ENCODE measurements around the gene NSUN4.

Gene NSUN4

DNA sequence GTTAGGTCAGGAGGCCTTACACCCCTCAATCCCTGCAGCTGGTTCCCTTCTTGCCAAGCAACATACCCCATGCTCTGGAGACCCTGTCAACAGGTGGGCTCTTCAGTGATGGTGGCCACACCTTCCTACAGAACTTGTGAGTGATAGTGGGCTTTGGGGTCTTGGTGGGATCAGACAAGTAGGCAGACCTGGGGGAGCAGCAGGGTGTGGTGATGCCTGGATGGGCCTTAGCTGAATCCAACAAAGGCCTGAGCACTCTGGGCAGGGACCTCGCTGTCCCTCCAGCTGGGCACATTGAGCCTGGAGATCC is 68.4 kb downstream of the NSUN4 start:
- no peaks in the 10 kb centered on the region for H4K20me1 ChIP-seq (ENCODE audit: insufficient read depth, low read length)

DNA sequence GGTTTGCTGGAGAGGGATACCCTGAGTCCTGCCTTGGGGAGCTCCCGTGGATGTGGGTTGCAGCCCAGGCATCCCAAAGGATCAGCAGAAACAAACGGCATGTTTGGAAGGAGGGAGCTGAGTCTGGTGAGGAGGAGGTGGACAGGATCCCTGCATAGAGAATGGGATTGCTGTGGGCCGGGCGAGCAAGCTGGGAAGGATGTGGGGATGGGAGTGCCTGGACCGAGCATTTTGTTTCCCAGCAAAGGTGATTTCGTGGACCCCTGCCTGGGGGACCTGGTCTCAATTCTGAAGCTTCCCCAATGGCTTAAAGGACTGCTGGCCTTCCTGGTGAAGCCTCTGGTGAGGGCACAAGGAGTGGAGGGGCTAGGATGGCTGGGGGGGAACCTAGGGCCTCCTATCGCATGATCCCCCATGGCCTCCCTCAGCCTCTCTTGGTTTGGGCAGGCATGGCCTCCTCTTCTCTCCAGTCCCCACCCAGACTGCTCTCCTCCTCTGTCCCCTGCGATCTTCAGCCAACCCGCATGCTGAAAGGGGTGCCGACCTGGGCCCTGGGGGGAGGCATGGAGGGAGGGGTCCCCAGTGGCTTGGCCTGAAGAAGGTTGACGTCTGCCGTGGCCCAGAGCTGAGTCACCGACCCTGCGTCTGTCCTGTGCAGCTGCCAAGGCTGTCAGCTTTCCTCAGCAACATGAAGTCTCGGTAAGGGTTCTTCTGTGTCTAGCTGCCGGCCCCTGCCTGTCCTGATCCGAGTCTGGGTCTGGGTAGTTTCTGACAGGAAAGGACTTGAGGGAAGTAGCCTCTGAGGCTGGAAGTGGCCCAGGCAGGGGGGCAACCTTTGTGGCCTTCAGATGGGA is 69.8 kb downstream of the NSUN4 start:
- no peak overlapping the region for H3K4me2 ChIP-seq (ENCODE audit: low read length)
- no peaks in the 10 kb centered on the region for H3K4me1 ChIP-seq (ENCODE audit: insufficient read depth, low read length, severe bottlenecking)
- H3F3A ChIP-seq (ENCODE audit: insufficient read depth, low read length): no peaks in the 10 kb centered on the region
- H3K27ac ChIP-seq (ENCODE audit: low read depth, low read length, poor library complexity, severe bottlenecking): no peak overlapping the region
- H3K79me2 ChIP-seq (ENCODE audit: insufficient read depth, low read length): no peaks in the 10 kb centered on the region
- H3K36me3 ChIP-seq (ENCODE audit: insufficient read depth, low read length): no peaks in the 10 kb centered on the region; the same call in 1 of the 2 replicates
- no peaks in the 10 kb centered on the region for H3K27me3 ChIP-seq (ENCODE audit: insufficient read depth, low read length)
- no peaks in the 10 kb centered on the region for H3K9me2 ChIP-seq (ENCODE audit: low read depth, low read length)
- H2AFZ ChIP-seq (ENCODE audit: low read length): no peak overlapping the region
- H4K20me1 ChIP-seq (ENCODE audit: insufficient read depth, low read length): no peaks in the 10 kb centered on the region
- H3K4me3 ChIP-seq (ENCODE audit: low read depth, low read length, poor library complexity, severe bottlenecking): no peak overlapping the region
- TF ChIP-seq, protein P1, sequence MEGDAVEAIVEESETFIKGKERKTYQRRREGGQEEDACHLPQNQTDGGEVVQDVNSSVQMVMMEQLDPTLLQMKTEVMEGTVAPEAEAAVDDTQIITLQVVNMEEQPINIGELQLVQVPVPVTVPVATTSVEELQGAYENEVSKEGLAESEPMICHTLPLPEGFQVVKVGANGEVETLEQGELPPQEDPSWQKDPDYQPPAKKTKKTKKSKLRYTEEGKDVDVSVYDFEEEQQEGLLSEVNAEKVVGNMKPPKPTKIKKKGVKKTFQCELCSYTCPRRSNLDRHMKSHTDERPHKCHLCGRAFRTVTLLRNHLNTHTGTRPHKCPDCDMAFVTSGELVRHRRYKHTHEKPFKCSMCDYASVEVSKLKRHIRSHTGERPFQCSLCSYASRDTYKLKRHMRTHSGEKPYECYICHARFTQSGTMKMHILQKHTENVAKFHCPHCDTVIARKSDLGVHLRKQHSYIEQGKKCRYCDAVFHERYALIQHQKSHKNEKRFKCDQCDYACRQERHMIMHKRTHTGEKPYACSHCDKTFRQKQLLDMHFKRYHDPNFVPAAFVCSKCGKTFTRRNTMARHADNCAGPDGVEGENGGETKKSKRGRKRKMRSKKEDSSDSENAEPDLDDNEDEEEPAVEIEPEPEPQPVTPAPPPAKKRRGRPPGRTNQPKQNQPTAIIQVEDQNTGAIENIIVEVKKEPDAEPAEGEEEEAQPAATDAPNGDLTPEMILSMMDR (IDR thresholded peaks at IDR 0.05; ENCODE audit: low read length): no peak
- TF ChIP-seq EZH2 (IDR thresholded peaks at IDR 0.05; ENCODE audit: borderline replicate concordance, low read length): no peak
- no peak overlapping the region for H3K9ac ChIP-seq (ENCODE audit: low read length)
- no peaks in the 10 kb centered on the region for H3K9me3 ChIP-seq (ENCODE audit: low read length)

More for the DNA sequence above, 68.4 kb downstream of the NSUN4 start:
- no peaks in the 10 kb centered on the region for H3K4me1 ChIP-seq (ENCODE audit: insufficient read depth, low read length, severe bottlenecking)
- no peaks in the 10 kb centered on the region; the same call in 1 of the 2 replicates for H3K36me3 ChIP-seq (ENCODE audit: insufficient read depth, low read length)
- no peak overlapping the region for H3K4me2 ChIP-seq (ENCODE audit: low read length)
- no peak overlapping the region for H3K9ac ChIP-seq (ENCODE audit: low read length)
- no peak overlapping the region for H3K27ac ChIP-seq (ENCODE audit: low read depth, low read length, poor library complexity, severe bottlenecking)
- H3K4me3 ChIP-seq (ENCODE audit: low read depth, low read length, poor library complexity, severe bottlenecking): no peak overlapping the region
- H3F3A ChIP-seq (ENCODE audit: insufficient read depth, low read length): no peaks in the 10 kb centered on the region
- H2AFZ ChIP-seq (ENCODE audit: low read length): no peak overlapping the region
- TF ChIP-seq, protein P1 (IDR thresholded peaks at IDR 0.05; ENCODE audit: low read length): no peak
- no peak for TF ChIP-seq EZH2 (IDR thresholded peaks at IDR 0.05; ENCODE audit: borderline replicate concordance, low read length)
- no peaks in the 10 kb centered on the region for H3K27me3 ChIP-seq (ENCODE audit: insufficient read depth, low read length)
- no peaks in the 10 kb centered on the region for H3K79me2 ChIP-seq (ENCODE audit: insufficient read depth, low read length)
- no peaks in the 10 kb centered on the region for H3K9me2 ChIP-seq (ENCODE audit: low read depth, low read length)
- no peaks in the 10 kb centered on the region for H3K9me3 ChIP-seq (ENCODE audit: low read length)

DNA sequence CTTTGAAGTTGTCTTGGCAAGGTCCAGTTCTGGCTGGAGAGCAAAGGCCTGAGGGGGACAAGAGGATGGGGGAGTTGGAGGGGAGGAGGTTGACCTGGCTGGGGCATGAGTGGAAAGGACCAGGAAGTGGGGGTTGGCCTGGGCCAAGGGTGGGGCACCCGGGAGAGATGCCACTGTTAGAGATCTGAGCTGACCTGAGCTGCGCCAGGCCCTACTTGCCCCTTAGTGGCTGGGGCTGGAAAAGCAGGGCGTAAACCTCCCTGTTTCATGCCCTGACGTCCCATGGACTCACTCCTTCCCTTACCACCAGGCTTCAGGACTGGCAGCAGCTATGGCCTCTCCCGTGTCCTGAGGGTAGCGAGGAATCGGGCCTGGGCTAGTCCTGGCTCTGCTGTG is 70.4 kb downstream of the NSUN4 start:
- Histone ChIP-seq H3K36me3 (ENCODE audit: insufficient read depth, low read length) (no peaks in the 10 kb centered on the region; the same call in 1 of the 2 replicates), H4K20me1 (ENCODE audit: insufficient read depth, low read length) (no peaks in the 10 kb centered on the region), H3K4me1 (ENCODE audit: insufficient read depth, low read length, severe bottlenecking) (no peaks in the 10 kb centered on the region), H3K4me3 (ENCODE audit: low read depth, low read length, poor library complexity, severe bottlenecking) (no peak overlapping the region), H3K9me2 (ENCODE audit: low read depth, low read length) (no peaks in the 10 kb centered on the region), H2AFZ (ENCODE audit: low read length) (no peak overlapping the region), H3K27ac (ENCODE audit: low read depth, low read length, poor library complexity, severe bottlenecking) (no peak overlapping the region), H3K27me3 (ENCODE audit: insufficient read depth, low read length) (no peaks in the 10 kb centered on the region), H3F3A (ENCODE audit: insufficient read depth, low read length) (no peaks in the 10 kb centered on the region), H3K79me2 (ENCODE audit: insufficient read depth, low read length) (no peaks in the 10 kb centered on the region), H3K9ac (ENCODE audit: low read length) (no peak overlapping the region), H3K9me3 (ENCODE audit: low read length) (no peaks in the 10 kb centered on the region), H3K4me2 (ENCODE audit: low read length) (no peak overlapping the region)
- no peak for TF ChIP-seq EZH2 (IDR thresholded peaks at IDR 0.05; ENCODE audit: borderline replicate concordance, low read length)
- TF ChIP-seq, protein P1 (IDR thresholded peaks at IDR 0.05; ENCODE audit: low read length): no peak

All from OCI-LY1 (cell line).